Measurements from ENCODE around the gene TRPC4AP. TPM values are rescaled to one million over a fixed set of nuclear protein-coding genes. Genes with fewer than 3 reads are reported as not detected.

The TRPC4AP gene
- total and polyA plus RNA-seq, 12 donors: 26.2 to 46.4 (median 38.0) TPM

DNA sequence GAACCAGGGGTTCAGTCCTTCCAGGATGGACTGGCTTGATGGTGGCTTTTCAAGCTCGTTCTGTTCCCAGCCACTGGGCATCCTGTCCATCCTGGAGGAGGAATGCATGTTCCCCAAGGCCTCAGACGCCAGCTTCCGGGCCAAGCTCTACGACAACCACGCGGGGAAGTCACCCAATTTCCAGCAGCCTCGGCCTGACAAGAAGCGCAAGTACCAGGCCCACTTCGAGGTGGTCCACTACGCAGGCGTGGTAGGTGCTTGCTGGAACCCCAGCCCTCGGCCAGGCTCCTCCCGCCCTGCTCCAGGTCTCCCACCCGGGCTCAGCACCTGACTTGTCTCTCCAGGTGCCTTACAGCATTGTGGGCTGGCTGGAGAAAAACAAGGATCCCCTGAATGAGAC lies 102.9 kb downstream of the TRPC4AP start:
- TF ChIP-seq, protein P1, sequence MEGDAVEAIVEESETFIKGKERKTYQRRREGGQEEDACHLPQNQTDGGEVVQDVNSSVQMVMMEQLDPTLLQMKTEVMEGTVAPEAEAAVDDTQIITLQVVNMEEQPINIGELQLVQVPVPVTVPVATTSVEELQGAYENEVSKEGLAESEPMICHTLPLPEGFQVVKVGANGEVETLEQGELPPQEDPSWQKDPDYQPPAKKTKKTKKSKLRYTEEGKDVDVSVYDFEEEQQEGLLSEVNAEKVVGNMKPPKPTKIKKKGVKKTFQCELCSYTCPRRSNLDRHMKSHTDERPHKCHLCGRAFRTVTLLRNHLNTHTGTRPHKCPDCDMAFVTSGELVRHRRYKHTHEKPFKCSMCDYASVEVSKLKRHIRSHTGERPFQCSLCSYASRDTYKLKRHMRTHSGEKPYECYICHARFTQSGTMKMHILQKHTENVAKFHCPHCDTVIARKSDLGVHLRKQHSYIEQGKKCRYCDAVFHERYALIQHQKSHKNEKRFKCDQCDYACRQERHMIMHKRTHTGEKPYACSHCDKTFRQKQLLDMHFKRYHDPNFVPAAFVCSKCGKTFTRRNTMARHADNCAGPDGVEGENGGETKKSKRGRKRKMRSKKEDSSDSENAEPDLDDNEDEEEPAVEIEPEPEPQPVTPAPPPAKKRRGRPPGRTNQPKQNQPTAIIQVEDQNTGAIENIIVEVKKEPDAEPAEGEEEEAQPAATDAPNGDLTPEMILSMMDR (IDR thresholded peaks at IDR 0.05): no peak
- intact Hi-C loops (cut with DNase I): no loop called here
- Histone ChIP-seq H3K27ac (peak overlapping the region in 1 of 10 donors; percentile 44), H3K9me3 (no peaks in the 10 kb centered on the region), H3K4me3 (no peak overlapping the region), H3K27me3 (peaks cover 0 to 4% (median 0%) of the 10 kb centered on the region in 7 donors), H3K36me3 (peaks cover 0 to 76% (median 29%) of the 10 kb centered on the region in 9 donors), H3K4me1 (peaks cover 0 to 88% (median 32%) of the 10 kb centered on the region in 9 donors)
- DNase-seq: no peak
- ATAC-seq: no peak
- 78 to 82% methylated on average over 14 of the region's 14 CpGs for WGBS, 2 donors

DNA sequence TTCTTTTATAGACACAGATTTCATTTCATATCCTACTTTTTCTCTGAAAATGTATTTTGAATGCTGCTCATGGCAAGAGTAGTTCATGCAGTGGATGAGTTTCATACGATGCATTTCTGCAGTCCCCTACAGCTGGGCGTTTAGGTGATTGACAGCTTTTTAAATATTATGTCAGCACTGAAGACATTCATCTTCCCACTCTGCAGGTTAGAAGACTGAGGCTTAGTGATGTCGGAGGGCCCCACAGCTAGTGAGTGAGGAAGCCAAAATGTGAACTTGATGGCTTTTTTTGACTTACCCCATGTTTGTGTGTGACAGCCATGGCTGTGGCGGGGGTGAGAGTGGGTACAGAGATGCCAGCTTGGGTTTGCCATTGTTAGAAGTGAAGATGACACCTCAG lies 103.5 kb downstream of the TRPC4AP start:
- DNase-seq (no peak), ATAC-seq (no peak)
- intact Hi-C loops (cut with DNase I): no loop called here
- Histone ChIP-seq H3K4me1 (peaks cover 1 to 88% (median 36%) of the 10 kb centered on the region in 9 donors), H3K9me3 (no peaks in the 10 kb centered on the region), H3K36me3 (peaks cover 0 to 71% (median 24%) of the 10 kb centered on the region in 9 donors), H3K27ac (peak overlapping the region in 2 of 10 donors; percentile 15 to 44), H3K4me3 (no peak overlapping the region), H3K27me3 (peaks cover 0 to 9% (median 0%) of the 10 kb centered on the region in 7 donors)
- TF ChIP-seq, protein P1 (IDR thresholded peaks at IDR 0.05): no peak
- WGBS, 2 donors: 72 to 80% methylated on average over 4 of the region's 4 CpGs

DNA sequence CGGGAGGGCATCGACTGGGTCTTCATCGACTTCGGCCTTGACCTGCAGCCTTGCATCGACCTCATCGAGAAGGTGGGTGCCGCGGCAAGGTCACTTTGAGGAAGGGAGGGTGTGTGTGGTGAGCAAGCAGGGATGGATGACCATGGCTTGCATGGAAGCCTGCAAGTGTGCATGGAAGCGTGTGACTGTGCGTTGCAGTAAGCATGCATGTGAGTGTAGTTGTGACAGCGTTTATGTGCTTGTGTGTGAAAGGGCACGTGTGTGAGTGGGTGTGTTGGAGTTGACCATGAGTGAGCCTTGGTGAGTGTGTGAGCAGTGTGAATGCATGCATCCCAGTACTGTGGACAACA lies 104.4 kb downstream of the TRPC4AP start:
- ATAC-seq (peak in 1 of 8 donors; percentile 2), DNase-seq (no peak)
- Histone ChIP-seq H3K4me1 (peaks cover 11 to 88% (median 44%) of the 10 kb centered on the region in 9 donors), H3K9me3 (no peaks in the 10 kb centered on the region), H3K36me3 (peaks cover 0 to 61% (median 14%) of the 10 kb centered on the region in 9 donors), H3K27ac (peak overlapping the region in 3 of 10 donors; percentile 67 to 84 (median 69)), H3K27me3 (peaks cover 0 to 17% (median 0%) of the 10 kb centered on the region in 7 donors), H3K4me3 (peak overlapping the region in 1 of 10 donors; percentile 13)
- WGBS, 2 donors: 47 to 56% methylated on average over 12 of the region's 12 CpGs
- TF ChIP-seq, protein P1 (IDR thresholded peaks at IDR 0.05): no peak
- intact Hi-C loops (cut with DNase I): no loop called here

DNA sequence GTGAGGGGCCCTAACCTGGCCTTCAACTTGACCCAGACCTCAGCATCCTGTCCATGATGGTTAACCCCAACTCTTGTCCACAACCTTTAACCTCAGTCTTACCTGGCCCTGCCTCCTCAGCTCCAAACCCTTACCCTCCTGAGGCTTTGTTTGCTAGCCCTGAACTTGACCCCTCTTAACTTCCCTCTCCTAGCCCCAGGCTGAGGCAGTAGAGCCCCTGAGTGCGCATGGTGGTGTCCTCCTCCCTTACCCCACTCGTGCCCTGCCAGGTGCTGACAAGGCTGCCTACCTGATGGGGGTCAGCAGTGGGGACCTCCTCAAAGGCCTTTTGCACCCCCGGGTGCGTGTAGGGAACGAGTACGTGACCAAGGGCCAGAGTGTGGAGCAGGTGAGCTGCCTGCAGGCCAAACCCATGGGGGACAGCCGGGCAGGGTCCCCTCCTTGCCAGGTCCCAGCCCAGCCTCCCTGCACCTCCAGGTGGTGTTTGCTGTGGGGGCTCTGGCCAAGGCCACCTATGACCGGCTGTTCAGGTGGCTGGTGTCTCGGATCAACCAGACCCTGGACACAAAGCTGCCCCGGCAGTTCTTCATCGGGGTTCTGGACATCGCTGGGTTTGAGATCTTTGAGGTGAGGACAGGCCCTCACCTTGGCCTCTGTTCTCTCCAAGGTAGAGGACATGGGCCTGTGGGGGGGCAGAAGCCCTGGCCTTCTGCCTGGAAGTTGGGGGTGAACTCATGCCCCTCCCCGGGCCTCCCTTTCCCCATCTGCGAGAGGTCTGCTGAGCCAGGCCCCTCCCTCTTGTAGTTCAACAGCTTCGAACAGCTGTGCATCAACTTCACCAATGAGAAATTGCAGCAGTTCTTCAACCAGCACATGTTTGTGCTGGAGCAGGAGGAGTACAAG lies 105.1 kb downstream of the TRPC4AP start:
- ATAC-seq (peak in 7 of 8 donors; percentile 5 to 29 (median 18)), DNase-seq (no peak)
- peak overlapping the region; percentile 26 to 98 (median 52) for H3K27ac ChIP-seq

More for the DNA sequence above, 105.1 kb downstream of the TRPC4AP start:
- Histone ChIP-seq H3K4me1 (peaks cover 15 to 88% (median 46%) of the 10 kb centered on the region in 9 donors), H3K27me3 (peaks cover 0 to 17% (median 0%) of the 10 kb centered on the region in 7 donors), H3K36me3 (peaks cover 0 to 55% (median 12%) of the 10 kb centered on the region in 9 donors), H3K4me3 (peak overlapping the region in 1 of 10 donors; percentile 13), H3K9me3 (no peaks in the 10 kb centered on the region)
- TF ChIP-seq, protein P1 (IDR thresholded peaks at IDR 0.05): no peak
- intact Hi-C loops (cut with DNase I): no loop called here
- WGBS, 2 donors: 43 to 51% methylated on average over 15 of the region's 15 CpGs
